Measurements from ENCODE around the gene GALC. TPM values are rescaled to one million over a fixed set of nuclear protein-coding genes. Genes with fewer than 3 reads are reported as not detected.

The GALC gene
- total and polyA plus RNA-seq, 9 of the 15 experiments (the other 6 are each of a cell fraction or from before 2014, with no cell fraction given) = 1.6 to 15.0 (median 7.3) TPM

DNA sequence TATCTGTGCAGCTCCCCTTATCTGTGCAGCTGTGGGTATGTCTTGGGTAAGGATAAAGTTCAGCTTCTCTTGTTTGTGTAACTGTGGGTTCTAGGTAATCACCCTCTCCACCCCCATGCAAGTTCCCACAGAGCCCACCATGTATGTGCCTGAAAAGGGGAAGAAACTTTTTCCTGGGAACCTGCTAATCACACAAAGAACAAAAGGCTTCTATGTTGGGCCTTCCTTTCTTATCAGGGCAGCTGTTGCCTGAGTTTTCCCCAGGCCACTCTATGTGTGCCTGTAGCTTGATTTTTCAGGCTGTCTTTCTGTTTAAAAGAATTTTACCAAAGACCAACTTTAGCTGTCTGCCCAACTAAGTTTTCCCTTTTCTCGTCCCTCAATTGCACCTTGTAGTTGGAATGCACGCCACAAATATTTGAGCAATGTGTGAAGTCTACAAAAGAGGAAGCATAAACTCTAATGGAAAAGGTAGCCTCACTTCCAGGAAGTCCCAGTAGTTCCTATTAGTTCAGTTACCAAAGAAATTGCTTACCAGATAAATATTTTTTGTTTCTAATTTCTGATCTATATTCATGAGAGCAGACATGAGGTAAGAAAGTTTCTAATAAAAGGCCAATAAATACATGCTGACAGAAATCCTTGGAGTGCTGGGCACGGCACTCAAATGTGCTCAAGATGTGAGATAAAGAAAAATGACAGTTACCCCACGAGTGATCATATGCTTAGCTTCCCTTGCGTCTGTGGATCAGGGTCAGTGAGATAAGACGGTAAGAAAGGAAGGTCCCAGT, 2.7 kb upstream of the GALC start (continued):
- TF ChIP-seq HOXB6 (CRISPR knock-in tag; IDR thresholded peaks at IDR 0.05; ENCODE audit: borderline replicate concordance) (no peak), MEIS2 (IDR thresholded peaks at IDR 0.05; ENCODE audit: partially characterized antibody) (peak; percentile 42), ZNF778 (CRISPR knock-in tag; IDR thresholded peaks at IDR 0.05) (no peak), ASH1L (IDR thresholded peaks at IDR 0.05; ENCODE audit: borderline replicate concordance, low read depth, partially characterized antibody) (no peak), GABPB2 (CRISPR knock-in tag; conservative IDR thresholded peaks at IDR 0.05) (no peak), NCOA4 (IDR thresholded peaks at IDR 0.05; ENCODE audit: partially characterized antibody) (no peak), MCM5 (IDR thresholded peaks at IDR 0.05; ENCODE audit: low read depth) (no peak), XRCC5 (IDR thresholded peaks at IDR 0.05; ENCODE audit: low read depth, low read length) (no peak), EP400 (IDR thresholded peaks at IDR 0.05) (no peak), E2F1 (CRISPR knock-in tag; IDR thresholded peaks at IDR 0.05) (no peak), TRIM24 (IDR thresholded peaks at IDR 0.05) (0 out of 4 replicates have a peak, but pooled peaks of 1 of the 2 experiments have one; percentile 5), BCL6 (CRISPR knock-in tag; IDR thresholded peaks at IDR 0.05) (no peak), BDP1 (IDR thresholded peaks at IDR 0.05; ENCODE audit: insufficient read depth, insufficient read length) (no peak), MYNN (IDR thresholded peaks at IDR 0.05) (no peak), MYNN (CRISPR knock-in tag; IDR thresholded peaks at IDR 0.05) (no peak), CCNT2 (IDR thresholded peaks at IDR 0.05; ENCODE audit: borderline replicate concordance, extremely low read depth, insufficient read length, low read depth, low read length) (no peak), KAT2B (IDR thresholded peaks at IDR 0.05; ENCODE audit: low read depth, low read length) (no peak), ZBTB8A (IDR thresholded peaks at IDR 0.05; ENCODE audit: partially characterized antibody) (no peak), YBX1 (IDR thresholded peaks at IDR 0.05) (no peak)
- TF ChIP-seq, protein P1, sequence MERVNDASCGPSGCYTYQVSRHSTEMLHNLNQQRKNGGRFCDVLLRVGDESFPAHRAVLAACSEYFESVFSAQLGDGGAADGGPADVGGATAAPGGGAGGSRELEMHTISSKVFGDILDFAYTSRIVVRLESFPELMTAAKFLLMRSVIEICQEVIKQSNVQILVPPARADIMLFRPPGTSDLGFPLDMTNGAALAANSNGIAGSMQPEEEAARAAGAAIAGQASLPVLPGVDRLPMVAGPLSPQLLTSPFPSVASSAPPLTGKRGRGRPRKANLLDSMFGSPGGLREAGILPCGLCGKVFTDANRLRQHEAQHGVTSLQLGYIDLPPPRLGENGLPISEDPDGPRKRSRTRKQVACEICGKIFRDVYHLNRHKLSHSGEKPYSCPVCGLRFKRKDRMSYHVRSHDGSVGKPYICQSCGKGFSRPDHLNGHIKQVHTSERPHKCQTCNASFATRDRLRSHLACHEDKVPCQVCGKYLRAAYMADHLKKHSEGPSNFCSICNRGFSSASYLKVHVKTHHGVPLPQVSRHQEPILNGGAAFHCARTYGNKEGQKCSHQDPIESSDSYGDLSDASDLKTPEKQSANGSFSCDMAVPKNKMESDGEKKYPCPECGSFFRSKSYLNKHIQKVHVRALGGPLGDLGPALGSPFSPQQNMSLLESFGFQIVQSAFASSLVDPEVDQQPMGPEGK (CRISPR knock-in tag; IDR thresholded peaks at IDR 0.05; ENCODE audit: borderline replicate concordance) = no peak
- TF ChIP-seq, protein P2, sequence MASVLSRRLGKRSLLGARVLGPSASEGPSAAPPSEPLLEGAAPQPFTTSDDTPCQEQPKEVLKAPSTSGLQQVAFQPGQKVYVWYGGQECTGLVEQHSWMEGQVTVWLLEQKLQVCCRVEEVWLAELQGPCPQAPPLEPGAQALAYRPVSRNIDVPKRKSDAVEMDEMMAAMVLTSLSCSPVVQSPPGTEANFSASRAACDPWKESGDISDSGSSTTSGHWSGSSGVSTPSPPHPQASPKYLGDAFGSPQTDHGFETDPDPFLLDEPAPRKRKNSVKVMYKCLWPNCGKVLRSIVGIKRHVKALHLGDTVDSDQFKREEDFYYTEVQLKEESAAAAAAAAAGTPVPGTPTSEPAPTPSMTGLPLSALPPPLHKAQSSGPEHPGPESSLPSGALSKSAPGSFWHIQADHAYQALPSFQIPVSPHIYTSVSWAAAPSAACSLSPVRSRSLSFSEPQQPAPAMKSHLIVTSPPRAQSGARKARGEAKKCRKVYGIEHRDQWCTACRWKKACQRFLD (CRISPR knock-in tag; IDR thresholded peaks at IDR 0.05) = 0 out of 2 replicates have a peak, but pooled peaks have one; percentile 14
- TF ChIP-seq, protein P3, sequence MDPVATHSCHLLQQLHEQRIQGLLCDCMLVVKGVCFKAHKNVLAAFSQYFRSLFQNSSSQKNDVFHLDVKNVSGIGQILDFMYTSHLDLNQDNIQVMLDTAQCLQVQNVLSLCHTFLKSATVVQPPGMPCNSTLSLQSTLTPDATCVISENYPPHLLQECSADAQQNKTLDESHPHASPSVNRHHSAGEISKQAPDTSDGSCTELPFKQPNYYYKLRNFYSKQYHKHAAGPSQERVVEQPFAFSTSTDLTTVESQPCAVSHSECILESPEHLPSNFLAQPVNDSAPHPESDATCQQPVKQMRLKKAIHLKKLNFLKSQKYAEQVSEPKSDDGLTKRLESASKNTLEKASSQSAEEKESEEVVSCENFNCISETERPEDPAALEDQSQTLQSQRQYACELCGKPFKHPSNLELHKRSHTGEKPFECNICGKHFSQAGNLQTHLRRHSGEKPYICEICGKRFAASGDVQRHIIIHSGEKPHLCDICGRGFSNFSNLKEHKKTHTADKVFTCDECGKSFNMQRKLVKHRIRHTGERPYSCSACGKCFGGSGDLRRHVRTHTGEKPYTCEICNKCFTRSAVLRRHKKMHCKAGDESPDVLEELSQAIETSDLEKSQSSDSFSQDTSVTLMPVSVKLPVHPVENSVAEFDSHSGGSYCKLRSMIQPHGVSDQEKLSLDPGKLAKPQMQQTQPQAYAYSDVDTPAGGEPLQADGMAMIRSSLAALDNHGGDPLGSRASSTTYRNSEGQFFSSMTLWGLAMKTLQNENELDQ (CRISPR knock-in tag; IDR thresholded peaks at IDR 0.05; ENCODE audit: borderline replicate concordance) = no peak
